GM12801 (cell line): Measurements from ENCODE around the gene IFITM2.

ENCODE experiments used
- TF ChIP-seq, protein P1 (sequence below): IDR thresholded peaks from one replicate; pipeline ENCODE4 v1.5.1; 2011; ENCODE audit warnings: control low read depth; ENCODE audit not compliant: insufficient read length; ENCODE audit errors: extremely low read depth

Gene IFITM2

GRCh38 chr11:335779-336658 is 28.4 kb downstream of the IFITM2 start:
- TF ChIP-seq, protein P1, sequence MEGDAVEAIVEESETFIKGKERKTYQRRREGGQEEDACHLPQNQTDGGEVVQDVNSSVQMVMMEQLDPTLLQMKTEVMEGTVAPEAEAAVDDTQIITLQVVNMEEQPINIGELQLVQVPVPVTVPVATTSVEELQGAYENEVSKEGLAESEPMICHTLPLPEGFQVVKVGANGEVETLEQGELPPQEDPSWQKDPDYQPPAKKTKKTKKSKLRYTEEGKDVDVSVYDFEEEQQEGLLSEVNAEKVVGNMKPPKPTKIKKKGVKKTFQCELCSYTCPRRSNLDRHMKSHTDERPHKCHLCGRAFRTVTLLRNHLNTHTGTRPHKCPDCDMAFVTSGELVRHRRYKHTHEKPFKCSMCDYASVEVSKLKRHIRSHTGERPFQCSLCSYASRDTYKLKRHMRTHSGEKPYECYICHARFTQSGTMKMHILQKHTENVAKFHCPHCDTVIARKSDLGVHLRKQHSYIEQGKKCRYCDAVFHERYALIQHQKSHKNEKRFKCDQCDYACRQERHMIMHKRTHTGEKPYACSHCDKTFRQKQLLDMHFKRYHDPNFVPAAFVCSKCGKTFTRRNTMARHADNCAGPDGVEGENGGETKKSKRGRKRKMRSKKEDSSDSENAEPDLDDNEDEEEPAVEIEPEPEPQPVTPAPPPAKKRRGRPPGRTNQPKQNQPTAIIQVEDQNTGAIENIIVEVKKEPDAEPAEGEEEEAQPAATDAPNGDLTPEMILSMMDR: no peak

GRCh38 chr11:336659-337198 is 29.1 kb downstream of the IFITM2 start:
- TF ChIP-seq, protein P1: no peak

- TF ChIP-seq, protein P1: no peak
Observed at GRCh38 chr11:337711-338110, 30.1 kb downstream of the IFITM2 start.

DNA sequence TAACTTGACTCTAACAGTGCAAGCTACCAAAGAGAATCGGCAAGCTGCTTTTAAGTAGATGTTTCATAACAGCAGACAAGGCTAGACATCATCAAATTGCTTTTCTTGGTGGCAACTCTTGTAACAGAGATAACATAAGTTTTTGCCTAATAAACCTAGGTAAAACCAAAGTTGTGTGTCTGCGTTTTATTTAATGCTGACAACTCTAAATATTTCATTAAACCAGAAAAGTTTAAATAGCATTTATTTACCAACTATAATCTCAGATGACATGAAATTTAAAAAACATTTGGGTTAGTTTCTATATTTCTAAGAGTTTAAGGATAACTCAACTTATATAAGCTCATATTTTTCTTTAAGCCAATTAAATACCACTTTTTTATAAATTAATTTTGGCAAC is 32.3 kb downstream of the IFITM2 start:
- TF ChIP-seq, protein P1: no peak

GRCh38 chr11:340539-341512 is 33.2 kb downstream of the IFITM2 start:
- TF ChIP-seq, protein P1: no peak

DNA sequence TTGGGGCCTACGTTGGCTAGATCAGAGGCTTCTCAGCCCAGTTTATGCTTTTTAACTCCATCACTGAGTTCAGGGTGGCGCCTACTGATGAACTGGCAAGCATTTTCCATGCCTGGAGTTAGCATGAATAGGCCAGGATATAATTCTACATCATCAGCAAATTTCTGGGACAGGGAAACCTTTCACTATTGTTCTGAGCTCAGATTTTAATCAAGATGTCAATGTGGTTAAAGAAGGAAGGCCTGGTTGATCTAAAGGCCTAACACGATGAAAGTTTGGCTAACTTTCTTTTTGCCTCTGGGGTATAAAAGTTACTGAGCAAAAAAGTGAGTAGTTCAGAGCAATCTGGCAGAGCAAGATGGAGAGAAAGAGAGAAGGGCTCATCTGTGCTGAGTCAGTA is 34.7 kb downstream of the IFITM2 start:
- TF ChIP-seq, protein P1: no peak

DNA sequence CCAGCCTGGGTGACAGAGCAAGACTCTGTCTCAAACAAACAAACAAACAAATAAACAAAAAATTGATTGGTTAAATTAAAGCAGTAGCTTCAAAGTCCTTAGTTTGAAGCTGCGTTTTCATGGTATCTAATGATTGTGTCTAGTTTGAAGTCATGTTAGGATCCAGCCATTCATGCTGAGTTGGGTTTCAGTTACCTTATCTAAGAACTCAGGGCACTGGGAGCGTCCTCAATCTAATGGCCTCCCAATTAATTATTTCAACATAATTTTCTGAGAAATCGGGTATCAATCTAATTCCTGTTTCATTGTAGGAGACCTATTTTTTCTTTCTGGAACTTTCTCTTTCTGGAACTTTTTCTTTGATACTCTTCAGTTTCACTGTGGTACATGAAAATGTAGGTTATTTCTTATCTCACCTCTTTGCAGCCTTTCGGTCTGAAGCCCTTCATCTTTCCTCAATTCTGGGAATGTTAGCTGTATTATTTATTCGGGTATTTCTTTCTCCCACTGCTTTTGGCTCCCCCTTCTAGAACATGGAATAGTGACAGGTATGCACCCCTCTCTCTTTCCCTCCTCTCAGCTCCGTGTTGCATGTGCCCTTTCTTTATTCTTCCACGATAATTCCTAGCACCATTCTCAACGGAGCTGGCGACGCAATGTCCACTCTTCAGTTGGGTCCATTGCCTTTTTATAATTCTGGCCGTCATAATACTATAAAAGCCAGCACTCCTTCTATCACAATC is 37.4 kb downstream of the IFITM2 start:
- TF ChIP-seq, protein P1: no peak
